ENCODE measurements around the gene SH2D7.

- TF ChIP-seq CTCF (optimal IDR thresholded peaks at IDR 0.05 in 1 of 3, IDR thresholded peaks at IDR 0.05 in 1 of 3, conservative IDR thresholded peaks at IDR 0.05 in 1 of 3; ENCODE audit: extremely low read depth in 1 of 3, insufficient read depth in 2 of 3, low read length in 3 of 3) (no peak), EZH2 (IDR thresholded peaks at IDR 0.05; ENCODE audit: low read length) (no peak)
Measured at GRCh38 chr15:78085928-78086327, 6.4 kb upstream of the SH2D7 start.

All from keratinocyte (primary cell).